Ovary (tissue), 3 donors: ENCODE results near the gene NUP93.

Experiments
- CTCF ChIP-seq, 3 donors: fragments of 450-650 bp in 2 of 3; fragments of 200-600 bp in 1 of 3; IDR thresholded peaks; one replicate each; pipeline versions ENCODE4 v1.5.1 to v1.8.0; 2016 to 2022; ENCODE audit warnings: antibody characterized with exemption in 3 of 3, mild to moderate bottlenecking in 1 of 3
- EP300 ChIP-seq: sonication (generic); formaldehyde crosslinking; IDR thresholded peaks from one replicate; pipeline ENCODE4 v1.6.1; 2017; ENCODE audit warnings: antibody characterized with exemption
- donor health status: DM: no; HTN: no; CAD: no.

- TF ChIP-seq CTCF (IDR thresholded peaks at IDR 0.05) (no peak), EP300 (no peak)
These were observed 84.9 kb downstream of the NUP93 start for GRCh38 chr16:56814537-56815432.
